Aorta (tissue), 5 donors: ENCODE results near the gene LASP1NB.
"Not testable (repeated sequence)": the region's sequence is repeated elsewhere in the genome, so short reads cannot be mapped to it uniquely, and the experiment has no call there.

ENCODE experiments used
- ATAC-seq: fragments of 200-7000 bp; cut with Tn5 transposase; one replicate; pipeline ENCODE4 v1.9.1; 2022; ENCODE audit warnings: moderate library complexity; ENCODE audit not compliant: low FRiP score
- DNase-seq, 2 donors: peaks; one replicate each; pipeline ENCODE4 v3.0.0-alpha.2; 2020
- H3K27ac ChIP-seq, 2 donors: one replicate each; pipeline ENCODE4 v1.5.1; 2013; ENCODE audit warnings: low read length in 2 of 2, mild to moderate bottlenecking in 2 of 2, moderate library complexity in 2 of 2, control low read depth in 1 of 2, inconsistent platforms in 1 of 2, low read depth in 1 of 2
- H3K27me3 ChIP-seq, 2 donors: one replicate each; pipeline ENCODE4 v1.6.1; 2013; ENCODE audit warnings: control low read depth in 1 of 2, low read length in 1 of 2, mild to moderate bottlenecking in 1 of 2, moderate library complexity in 1 of 2; ENCODE audit not compliant: insufficient read depth in 2 of 2, control insufficient read depth in 1 of 2
- H3K36me3 ChIP-seq, 2 donors: one replicate each; pipeline ENCODE4 v1.6.1; 2013; ENCODE audit warnings: control low read depth in 1 of 2, low read length in 1 of 2, mild to moderate bottlenecking in 1 of 2; ENCODE audit not compliant: insufficient read depth in 2 of 2, control insufficient read depth in 1 of 2
- H3K4me1 ChIP-seq, 2 donors: one replicate each; pipeline ENCODE4 v1.6.1; 2013; ENCODE audit warnings: low read length in 2 of 2, control low read depth in 1 of 2, mild to moderate bottlenecking in 1 of 2, moderate library complexity in 1 of 2; ENCODE audit not compliant: insufficient read depth in 2 of 2, control insufficient read depth in 1 of 2
- H3K4me3 ChIP-seq, 2 donors: one replicate each; pipeline ENCODE4 v1.5.1; 2013; ENCODE audit warnings: low read length in 2 of 2, control low read depth in 1 of 2, mild to moderate bottlenecking in 1 of 2
- H3K9me3 ChIP-seq: one replicate; pipeline ENCODE4 v1.6.1; 2013; ENCODE audit warnings: mild to moderate bottlenecking, low read length; ENCODE audit not compliant: control insufficient read depth
- WGBS, 2 donors: extraction: QIAGEN DNeasy Blood & Tissue Kit; methylation state at CpG; one replicate each; pipeline ENCODE4 v1.1.7; 2013; 5-methylcytosine and 5-hydroxymethylcytosine counted together
- intact Hi-C, 2 donors: fragments of 100-400 bp; cut with DNase I; formaldehyde crosslinking; loops; one replicate each; pipeline versions ENCODE4 v1.14.2 to v1.15.0; 2022
- donor health status: healthy with polysubstance abuse.
- donor health status: Bipolar disorder and iron deficiency.
- donor health status: DM: no; HTN: no; CAD: no.
- donor health status: DM: no; HTN: no; CAD: no.
- donor health status: DM: yes; HTN: yes; CAD: no.

LASP1NB gene

GRCh38 chr17:38918916-38919315 is 6.5 kb upstream of the LASP1NB start:
- 76 to 80% methylated on average over 5 of the region's 5 CpGs for WGBS, 2 donors
- Histone ChIP-seq H3K4me3 (no peak overlapping the region), H3K27me3 (no peaks in the 10 kb centered on the region), H3K27ac (no peak overlapping the region), H3K4me1 (no peaks in the 10 kb centered on the region), H3K9me3 (no peaks in the 10 kb centered on the region), H3K36me3 (peaks cover 0 to 6% of the 10 kb centered on the region in 2 donors)
- intact Hi-C loops, result loop anchor here in 1 of 2 donors (5.0 kb wide), 1 partner anchor 42 kb away; no protein-coding TSS in a partner anchor
- DNase-seq (no peak), ATAC-seq (no peak)

GRCh38 chr17:38919316-38920078 is 5.9 kb upstream of the LASP1NB start:
- Histone ChIP-seq H3K4me3 (no peak overlapping the region), H3K9me3 (no peaks in the 10 kb centered on the region), H3K36me3 (peaks cover 0 to 2% of the 10 kb centered on the region in 2 donors), H3K4me1 (no peaks in the 10 kb centered on the region), H3K27ac (peak overlapping the region in 1 of 2 donors; percentile 52), H3K27me3 (no peaks in the 10 kb centered on the region)
- DNase-seq (peak in 1 of 2 donors; percentile 65), ATAC-seq (no peak)
- 84 to 85% methylated on average over 16 of the region's 16 CpGs for WGBS, 2 donors
- intact Hi-C loops, result loop anchor here in 1 of 2 donors (5.0 kb wide), 1 partner anchor 42 kb away; no protein-coding TSS in a partner anchor

GRCh38 chr17:38920374-38921291 is 4.8 kb upstream of the LASP1NB start:
- ATAC-seq (no peak), DNase-seq (peak in 1 of 2 donors; percentile 64)
- 46 to 48% methylated on average over 8 to 9 of the region's 9 CpGs for WGBS, 2 donors
- H3K9me3 ChIP-seq, result no peaks in the 10 kb centered on the region
- H3K27me3 ChIP-seq, result no peaks in the 10 kb centered on the region
- peaks cover 0 to 1% of the 10 kb centered on the region in 2 donors for H3K4me1 ChIP-seq
- peaks cover 0 to 2% of the 10 kb centered on the region in 2 donors for H3K36me3 ChIP-seq
- H3K27ac ChIP-seq, result peak overlapping the region in 1 of 2 donors; percentile 70
- H3K4me3 ChIP-seq, result no peak overlapping the region
- intact Hi-C loops, result no loop called here

GRCh38 chr17:38921756-38922411 is 3.5 kb upstream of the LASP1NB start:
- Histone ChIP-seq H3K36me3 (peaks cover 0 to 2% of the 10 kb centered on the region in 2 donors), H3K27me3 (no peaks in the 10 kb centered on the region), H3K4me3 (no peak overlapping the region), H3K9me3 (no peaks in the 10 kb centered on the region), H3K27ac (peak overlapping the region in 1 of 2 donors; percentile 39), H3K4me1 (peaks cover 0 to 2% of the 10 kb centered on the region in 2 donors)
- ATAC-seq (no peak), DNase-seq (peak in 1 of 2 donors; percentile 66)
- intact Hi-C loops, result no loop called here
- WGBS, 2 donors, result 60 to 61% methylated on average over 13 of the region's 13 CpGs

- intact Hi-C loops, result no loop called here
- H3K36me3 ChIP-seq, result peaks cover 0 to 2% of the 10 kb centered on the region in 2 donors
- H3K27ac ChIP-seq, result peak overlapping the region in 1 of 2 donors; percentile 39
- ATAC-seq (peak; percentile 55), DNase-seq (peak; percentile 78 to 80)
- H3K4me1 ChIP-seq, result peaks cover 0 to 2% of the 10 kb centered on the region in 2 donors
- WGBS, 2 donors, result 39 to 40% methylated on average over 6 of the region's 6 CpGs
- no peaks in the 10 kb centered on the region for H3K27me3 ChIP-seq
- H3K9me3 ChIP-seq, result no peaks in the 10 kb centered on the region
- H3K4me3 ChIP-seq, result no peak overlapping the region
These were observed 2.7 kb upstream of the LASP1NB start for GRCh38 chr17:38922538-38923297.

- Histone ChIP-seq H3K36me3 (no peaks in the 10 kb centered on the region), H3K27ac (peak overlapping the region; percentile 32 to 59), H3K4me3 (no peak overlapping the region), H3K4me1 (peaks cover 0 to 2% of the 10 kb centered on the region in 2 donors), H3K9me3 (no peaks in the 10 kb centered on the region), H3K27me3 (no peaks in the 10 kb centered on the region)
- DNase-seq, result no peak
- no peak for ATAC-seq
- 37 to 40% methylated on average over 2 of the region's 2 CpGs for WGBS, 2 donors
- intact Hi-C loops, result no loop called here
These were observed 1.1 kb downstream of the LASP1NB start for GRCh38 chr17:38926293-38927070.

- DNase-seq, H3K27ac ChIP-seq, H3K27me3 ChIP-seq, H3K36me3 ChIP-seq, H3K4me3 ChIP-seq, ATAC-seq, intact Hi-C loops, H3K9me3 ChIP-seq, H3K4me1 ChIP-seq: not testable (repeated sequence)
- 76 to 85% methylated on average over 7 to 36 of the region's 36 CpGs for WGBS, 2 donors
These were observed 5.4 kb downstream of the LASP1NB start for GRCh38 chr17:38930782-38931181.
